ENCODE measurements around the gene METAP2.

DNA sequence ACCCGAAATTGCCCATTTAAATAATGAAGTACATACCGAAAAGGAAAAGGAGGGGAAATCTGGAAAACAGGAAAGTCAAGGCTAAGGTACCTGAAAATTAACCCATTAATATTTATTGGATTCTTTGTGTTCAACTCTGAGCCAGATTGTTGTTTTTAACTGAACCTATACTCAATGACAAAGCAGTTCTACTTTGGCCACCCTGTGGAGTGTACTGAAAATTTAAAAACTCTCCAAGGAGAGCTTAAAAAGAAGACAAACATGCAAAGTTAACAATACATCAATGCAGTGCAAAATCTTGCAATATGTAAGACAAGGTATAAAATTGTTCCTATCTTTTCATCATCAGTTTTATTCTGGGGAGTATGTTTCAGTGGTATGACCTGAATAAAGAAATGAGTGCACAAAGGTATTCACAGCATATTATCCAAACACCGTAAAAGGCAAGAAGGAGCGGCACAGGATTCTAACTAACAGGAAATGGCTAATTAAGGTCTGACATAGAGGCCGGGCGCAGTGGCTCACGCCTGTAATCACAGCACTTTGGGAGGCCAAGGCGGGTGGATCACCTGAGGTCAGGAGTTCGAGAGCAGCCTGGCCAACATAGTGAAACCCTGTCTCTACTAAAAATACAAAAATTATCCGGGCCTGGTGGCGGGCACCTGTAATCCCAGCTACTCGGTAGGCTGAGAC, 75.6 kb downstream of the METAP2 start:
- TF ChIP-seq, protein P1, sequence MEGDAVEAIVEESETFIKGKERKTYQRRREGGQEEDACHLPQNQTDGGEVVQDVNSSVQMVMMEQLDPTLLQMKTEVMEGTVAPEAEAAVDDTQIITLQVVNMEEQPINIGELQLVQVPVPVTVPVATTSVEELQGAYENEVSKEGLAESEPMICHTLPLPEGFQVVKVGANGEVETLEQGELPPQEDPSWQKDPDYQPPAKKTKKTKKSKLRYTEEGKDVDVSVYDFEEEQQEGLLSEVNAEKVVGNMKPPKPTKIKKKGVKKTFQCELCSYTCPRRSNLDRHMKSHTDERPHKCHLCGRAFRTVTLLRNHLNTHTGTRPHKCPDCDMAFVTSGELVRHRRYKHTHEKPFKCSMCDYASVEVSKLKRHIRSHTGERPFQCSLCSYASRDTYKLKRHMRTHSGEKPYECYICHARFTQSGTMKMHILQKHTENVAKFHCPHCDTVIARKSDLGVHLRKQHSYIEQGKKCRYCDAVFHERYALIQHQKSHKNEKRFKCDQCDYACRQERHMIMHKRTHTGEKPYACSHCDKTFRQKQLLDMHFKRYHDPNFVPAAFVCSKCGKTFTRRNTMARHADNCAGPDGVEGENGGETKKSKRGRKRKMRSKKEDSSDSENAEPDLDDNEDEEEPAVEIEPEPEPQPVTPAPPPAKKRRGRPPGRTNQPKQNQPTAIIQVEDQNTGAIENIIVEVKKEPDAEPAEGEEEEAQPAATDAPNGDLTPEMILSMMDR (IDR thresholded peaks at IDR 0.05): no peak
- no peak for TF ChIP-seq POLR2AphosphoS5 (IDR thresholded peaks at IDR 0.05; ENCODE audit: insufficient read depth in 1 of 2, low read depth in 1 of 2)
- no peak for TF ChIP-seq POLR2A (IDR thresholded peaks at IDR 0.05)
